CD4-positive, alpha-beta T cell (primary cell): ENCODE results near the gene DDX11. TPM values are rescaled to one million over a fixed set of nuclear protein-coding genes. Genes with fewer than 3 reads are reported as not detected.
A peak's percentile ranks its signal among the peaks of the same experiment; 100 is the strongest.
"Not testable (repeated sequence)": the region's sequence is repeated elsewhere in the genome, so short reads cannot be mapped to it uniquely, and the experiment has no call there.

Source experiments
- ATAC-seq: fragments of 200-7000 bp; cut with Tn5 transposase; one replicate; pipeline ENCODE4 v1.10.0; 2022; ENCODE audit warnings: mild to moderate bottlenecking; ENCODE audit not compliant: poor library complexity
- CTCF ChIA-PET: fragments of 350-600 bp; sonication (Branson Sonifier 250); formaldehyde crosslinking; loops from one replicate; lab custom pipeline; 2021; ENCODE audit warnings: antibody characterized with exemption, inconsistent platforms; lab: Charles Lee
- POLR2A ChIA-PET: fragments of 350-600 bp; sonication (Branson Sonifier 250); formaldehyde crosslinking; loops from one replicate; lab custom pipeline; 2021; ENCODE audit warnings: antibody characterized with exemption, inconsistent platforms; lab: Charles Lee
- DNase-seq, 14 experiments: peaks; one replicate each; pipeline ENCODE4 v3.0.0-alpha.2; 2013 to 2020; ENCODE audit warnings: mixed read lengths in 2 of 14
- H3K27ac ChIP-seq, 2 donors: one replicate each; pipeline versions ENCODE4 v1.5.1 to v1.7.0; 2013; ENCODE audit warnings: low read length in 2 of 2, low read depth in 1 of 2, mild to moderate bottlenecking in 1 of 2
- H3K27me3 ChIP-seq, 2 experiments: 1 replicate in 1 of 2; 2 replicates in 1 of 2; pipeline versions ENCODE4 v1.6.1 to v1.7.0; 2013; ENCODE audit warnings: low read length in 2 of 2, control low read depth in 1 of 2, mild to moderate bottlenecking in 1 of 2, moderate library complexity in 1 of 2; ENCODE audit not compliant: insufficient read depth in 2 of 2, control insufficient read depth in 1 of 2
- H3K36me3 ChIP-seq: one replicate; pipeline ENCODE4 v1.6.1; 2013; ENCODE audit warnings: low read length, control low read depth; ENCODE audit not compliant: insufficient read depth
- H3K4me1 ChIP-seq: one replicate; pipeline ENCODE4 v1.6.1; 2013; ENCODE audit warnings: low read length, control low read depth; ENCODE audit not compliant: insufficient read depth
- H3K4me3 ChIP-seq: one replicate; pipeline ENCODE4 v1.5.1; 2013; ENCODE audit warnings: mild to moderate bottlenecking, low read length, moderate library complexity
- H3K9me3 ChIP-seq, 2 experiments: 1 replicate in 1 of 2; 2 replicates in 1 of 2; pipeline versions ENCODE4 v1.6.1 to v1.7.0; 2013; ENCODE audit warnings: low read length in 2 of 2, mild to moderate bottlenecking in 2 of 2, control low read depth in 1 of 2, moderate library complexity in 1 of 2; ENCODE audit not compliant: control insufficient read depth in 1 of 2, insufficient read depth in 1 of 2
- H3K27ac Mint-ChIP-seq: one replicate; pipeline ENCODE4 v1.8.0; 2020; ENCODE audit warnings: mixed read lengths
- H3K27me3 Mint-ChIP-seq: one replicate; pipeline ENCODE4 v1.8.0; 2021; ENCODE audit warnings: mixed read lengths
- H3K36me3 Mint-ChIP-seq: one replicate; pipeline ENCODE4 v1.8.0; 2021; ENCODE audit warnings: low read depth, mixed read lengths
- H3K4me1 Mint-ChIP-seq: one replicate; pipeline ENCODE4 v1.8.0; 2021; ENCODE audit warnings: low read depth, mixed read lengths
- H3K4me3 Mint-ChIP-seq: one replicate; pipeline ENCODE4 v1.8.0; 2020; ENCODE audit warnings: mild to moderate bottlenecking, mixed read lengths
- H3K9me3 Mint-ChIP-seq: one replicate; pipeline ENCODE4 v1.8.0; 2020; ENCODE audit warnings: mixed read lengths
- CTCF ChIP-seq: fragments of 200-600 bp; IDR thresholded peaks from one replicate; pipeline ENCODE4 v1.8.0; 2022; ENCODE audit warnings: antibody characterized with exemption, mild to moderate bottlenecking
- intact Hi-C, 2 experiments: fragments of 100-400 bp; cut with DNase I in 1 of 2; cut with micrococcal nuclease in 1 of 2; formaldehyde crosslinking; loops; one replicate each; pipeline versions ENCODE4 v1.15.1 to v1.9.0; 2023 to 2025; cut with DNase I, micrococcal nuclease
- total RNA-seq, 174 experiments: library from RNA in 2 of 174; stranded (reverse) in 2 of 174; gene quantifications; one replicate each; pipeline ENCODE4 v1.2.3 and lab custom pipeline; 2021 to 2026

Gene DDX11
- total RNA-seq, 2 experiments from 2014 or later = 61.9 to 63.8 TPM

GRCh38 chr12:31119192-31119802 lies 45.6 kb downstream of the DDX11 start:
- TF ChIP-seq CTCF = no peak
- DNase-seq = peak in 2 of 14 experiments; percentile 14 to 40
- no peak overlapping the region for H3K27ac ChIP-seq
- CTCF ChIA-PET = no interaction called here
- H3K4me3 Mint-ChIP-seq = peak overlapping the region; percentile 84
- H3K27me3 Mint-ChIP-seq = peaks cover 32% of the 10 kb centered on the region
- H3K4me3 ChIP-seq = peak overlapping the region; percentile 57
- H3K36me3 ChIP-seq = no peaks in the 10 kb centered on the region
- POLR2A ChIA-PET = no interaction called here
- ATAC-seq = peak; percentile 13
- intact Hi-C loops = loop anchor here in 1 of 2 experiments (10.0 kb wide), 1 partner anchor 156 kb away; no protein-coding TSS in a partner anchor
- H3K27me3 ChIP-seq = peaks cover 11 to 16% of the 10 kb centered on the region in 2 experiments
- H3K27ac Mint-ChIP-seq = no peak overlapping the region
- peaks cover 33% of the 10 kb centered on the region for H3K4me1 ChIP-seq
- H3K36me3 Mint-ChIP-seq = no peaks in the 10 kb centered on the region
- H3K9me3 ChIP-seq = peaks cover 0 to 44% of the 10 kb centered on the region in 2 experiments
- H3K4me1 Mint-ChIP-seq = peaks cover 16% of the 10 kb centered on the region
- no peaks in the 10 kb centered on the region for H3K9me3 Mint-ChIP-seq

- Histone ChIP-seq H3K4me1 (peaks cover 33% of the 10 kb centered on the region), H3K4me3 (peak overlapping the region; percentile 57), H3K36me3 (no peaks in the 10 kb centered on the region), H3K27me3 (peaks cover 11 to 16% of the 10 kb centered on the region in 2 experiments), H3K9me3 (peaks cover 0 to 44% of the 10 kb centered on the region in 2 experiments), H3K27ac (no peak overlapping the region)
- intact Hi-C loops = loop anchor here in 1 of 2 experiments (10.0 kb wide), 1 partner anchor 155 kb away; no protein-coding TSS in a partner anchor
- H3K4me3 Mint-ChIP-seq = peak overlapping the region; percentile 58
- no peak for ATAC-seq
- POLR2A ChIA-PET = no interaction called here
- peaks cover 32% of the 10 kb centered on the region for H3K27me3 Mint-ChIP-seq
- DNase-seq = peak in 1 of 14 experiments; percentile 29
- H3K36me3 Mint-ChIP-seq = no peaks in the 10 kb centered on the region
- no peak for TF ChIP-seq CTCF
- CTCF ChIA-PET = no interaction called here
- peaks cover 16% of the 10 kb centered on the region for H3K4me1 Mint-ChIP-seq
- H3K27ac Mint-ChIP-seq = no peak overlapping the region
- H3K9me3 Mint-ChIP-seq = no peaks in the 10 kb centered on the region
These were observed 46.1 kb downstream of the DDX11 start for GRCh38 chr12:31119803-31120211.

- Histone ChIP-seq H3K27me3 (peaks cover 11 to 16% of the 10 kb centered on the region in 2 experiments), H3K9me3 (peaks cover 0 to 44% of the 10 kb centered on the region in 2 experiments), H3K4me1 (peaks cover 33% of the 10 kb centered on the region), H3K36me3 (no peaks in the 10 kb centered on the region), H3K27ac (no peak overlapping the region), H3K4me3 (no peak overlapping the region)
- Mint-ChIP-seq H3K9me3 (no peaks in the 10 kb centered on the region), H3K36me3 (no peaks in the 10 kb centered on the region), H3K4me3 (peak overlapping the region; percentile 86), H3K4me1 (peaks cover 16% of the 10 kb centered on the region), H3K27me3 (peaks cover 26% of the 10 kb centered on the region), H3K27ac (no peak overlapping the region)
- no peak for TF ChIP-seq CTCF
- POLR2A ChIA-PET = no interaction called here
- ATAC-seq (no peak), DNase-seq (no peak)
- CTCF ChIA-PET = no interaction called here
- intact Hi-C loops = no loop called here
These were observed 46.8 kb downstream of the DDX11 start for GRCh38 chr12:31120392-31121008.

- H3K27me3 Mint-ChIP-seq = peaks cover 23% of the 10 kb centered on the region
- POLR2A ChIA-PET, ATAC-seq, H3K36me3 Mint-ChIP-seq, intact Hi-C loops, H3K27ac Mint-ChIP-seq, H3K27ac ChIP-seq, DNase-seq, H3K4me3 ChIP-seq, H3K4me3 Mint-ChIP-seq, H3K36me3 ChIP-seq, CTCF ChIA-PET, H3K9me3 Mint-ChIP-seq: not testable (repeated sequence)
- Histone ChIP-seq H3K9me3 (peaks cover 0 to 44% of the 10 kb centered on the region in 2 experiments), H3K4me1 (peaks cover 33% of the 10 kb centered on the region), H3K27me3 (peaks cover 11 to 16% of the 10 kb centered on the region in 2 experiments)
- peaks cover 16% of the 10 kb centered on the region for H3K4me1 Mint-ChIP-seq
These were observed 47.5 kb downstream of the DDX11 start for GRCh38 chr12:31121022-31121728.
